ENCODE results near the gene ARL10.
"Not testable (repeated sequence)": the region's sequence is repeated elsewhere in the genome, so short reads cannot be mapped to it uniquely, and the experiment has no call there.

The ARL10 gene

GRCh38 chr5:176389135-176390123 is 24.1 kb downstream of the ARL10 start:
- no peak for DNase-seq (ENCODE audit: low spot score)

DNA sequence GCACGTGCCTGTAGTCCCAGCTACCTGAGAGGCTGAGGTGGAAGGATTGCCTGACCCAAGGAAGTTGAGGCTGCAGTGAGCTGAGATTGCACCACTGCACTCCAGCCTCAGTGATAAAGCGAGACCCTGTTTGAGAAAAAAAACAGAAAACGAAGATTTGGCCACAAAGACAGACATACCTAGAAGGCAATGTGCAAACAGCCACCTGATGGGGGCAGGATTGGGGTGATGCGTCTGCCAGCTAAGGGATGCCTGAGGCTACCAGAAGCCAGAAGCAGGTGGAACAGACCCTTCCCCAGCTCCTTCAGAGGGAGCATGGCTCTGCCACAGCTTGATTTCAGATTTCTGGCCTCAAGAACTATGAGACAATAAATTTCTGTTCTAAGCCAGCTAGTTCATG is 26.2 kb downstream of the ARL10 start:
- no peak for DNase-seq (ENCODE audit: low spot score)

GRCh38 chr5:176391999-176392398 is 26.7 kb downstream of the ARL10 start:
- DNase-seq (ENCODE audit: low spot score), result no peak

DNA sequence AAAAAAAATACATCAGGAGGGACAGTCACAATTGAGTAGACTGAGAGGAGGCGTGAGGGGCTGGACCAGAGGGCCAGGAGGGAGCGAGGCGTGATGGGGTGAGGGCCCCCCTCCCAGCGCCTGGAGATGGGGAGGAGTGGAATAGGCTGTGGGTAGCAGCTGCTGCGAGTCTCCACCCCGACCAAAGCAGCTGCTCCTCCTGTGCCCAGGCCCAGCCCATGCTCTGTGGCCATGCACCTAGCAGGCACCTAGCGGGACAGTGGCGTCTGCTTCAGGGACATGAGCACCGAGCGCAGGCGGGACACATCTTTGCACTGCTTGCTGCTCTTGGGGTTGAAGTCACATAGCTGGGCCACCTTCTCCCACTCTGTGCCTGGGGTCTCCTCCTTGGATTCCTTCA is 27.2 kb downstream of the ARL10 start:
- DNase-seq (ENCODE audit: low spot score), result no peak

- no peak for DNase-seq (ENCODE audit: low spot score)
These were observed 28.8 kb downstream of the ARL10 start for GRCh38 chr5:176394096-176394495.

- DNase-seq (ENCODE audit: low spot score), result no peak
These were observed 29.8 kb downstream of the ARL10 start for GRCh38 chr5:176394881-176395675.

GRCh38 chr5:176396330-176396729 is 31.0 kb downstream of the ARL10 start:
- DNase-seq (ENCODE audit: low spot score), result no peak

- DNase-seq (ENCODE audit: low spot score), result no peak
These were observed 32.6 kb downstream of the ARL10 start for GRCh38 chr5:176397736-176398420.

GRCh38 chr5:176400382-176401156 is 35.3 kb downstream of the ARL10 start:
- no peak for DNase-seq (ENCODE audit: low spot score)

DNA sequence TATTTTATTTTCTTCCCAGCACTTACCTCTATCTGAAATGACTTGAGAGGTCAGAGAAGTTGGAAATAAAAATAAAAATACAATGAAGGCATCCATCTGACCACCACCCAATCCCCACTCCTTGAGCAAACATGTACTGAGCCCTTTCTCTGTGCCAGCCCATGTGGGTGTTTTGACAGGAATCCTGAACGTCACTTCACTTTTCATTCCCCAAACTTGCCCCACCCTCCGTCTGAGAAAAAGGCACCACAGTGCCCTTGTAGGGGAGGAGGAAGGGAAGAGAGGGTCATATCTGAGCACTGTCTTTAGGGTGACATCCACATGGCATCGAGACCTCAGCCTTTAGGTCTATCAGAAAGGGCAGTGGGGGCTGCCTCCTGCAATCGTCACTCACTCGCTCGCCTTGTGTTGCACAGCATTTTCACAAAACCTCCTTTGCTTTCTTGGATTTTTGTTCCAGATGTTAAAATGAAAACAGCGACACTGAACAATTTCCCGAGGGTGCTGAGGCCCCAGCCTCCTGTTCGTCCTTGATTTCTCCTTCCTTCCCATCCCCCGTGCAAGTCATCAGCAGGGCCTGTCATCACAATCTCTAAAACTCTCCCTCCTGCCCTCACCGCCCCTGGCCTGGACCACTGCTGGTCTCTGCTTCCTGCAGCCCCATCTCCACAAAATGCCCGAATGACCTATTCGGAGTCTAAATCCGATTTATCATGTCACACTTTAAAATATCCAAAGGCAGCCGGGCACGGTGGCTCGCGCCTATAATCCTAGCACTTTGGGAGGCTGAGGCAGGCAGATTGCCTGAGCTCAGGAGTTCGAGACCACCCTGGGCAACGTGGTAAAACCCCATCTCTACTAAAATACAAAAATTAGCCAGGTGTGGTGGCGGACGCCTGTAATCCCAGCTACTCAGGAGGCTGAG is 36.3 kb downstream of the ARL10 start:
- DNase-seq (ENCODE audit: low spot score), result no peak

- DNase-seq (ENCODE audit: low spot score), result no peak
These were observed 40.6 kb downstream of the ARL10 start for GRCh38 chr5:176405656-176406435.

DNA sequence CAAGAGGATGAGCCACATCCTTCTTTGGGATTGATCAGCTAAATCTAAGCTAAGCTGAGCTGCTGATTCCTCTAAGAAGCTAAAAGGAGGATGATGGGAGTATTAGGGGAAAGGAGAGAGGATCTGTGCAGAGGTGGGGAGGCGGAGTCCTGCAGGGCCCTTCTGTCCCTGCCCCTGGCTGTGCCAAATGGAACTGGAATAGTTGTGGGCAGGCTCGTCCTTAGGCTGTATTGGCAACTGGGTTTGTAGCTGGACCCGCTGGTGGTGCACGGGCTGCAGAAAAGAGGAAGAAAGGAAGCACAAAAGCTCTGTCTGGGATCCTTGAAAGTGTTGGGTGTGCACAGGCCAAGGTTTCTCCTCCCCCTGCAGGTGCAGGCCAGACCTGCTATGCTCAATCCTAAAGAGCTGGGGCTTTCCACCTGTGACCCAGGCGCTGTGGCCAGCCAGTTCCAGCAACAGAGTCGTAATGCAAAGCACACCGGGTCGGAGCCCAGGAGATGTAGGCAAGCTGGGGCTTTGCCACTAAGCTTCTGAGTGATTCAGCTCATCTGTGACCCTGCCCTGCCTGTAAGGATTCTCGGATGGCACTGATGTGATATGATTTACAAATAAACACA is 41.3 kb downstream of the ARL10 start:
- no peak for DNase-seq (ENCODE audit: low spot score)

DNA sequence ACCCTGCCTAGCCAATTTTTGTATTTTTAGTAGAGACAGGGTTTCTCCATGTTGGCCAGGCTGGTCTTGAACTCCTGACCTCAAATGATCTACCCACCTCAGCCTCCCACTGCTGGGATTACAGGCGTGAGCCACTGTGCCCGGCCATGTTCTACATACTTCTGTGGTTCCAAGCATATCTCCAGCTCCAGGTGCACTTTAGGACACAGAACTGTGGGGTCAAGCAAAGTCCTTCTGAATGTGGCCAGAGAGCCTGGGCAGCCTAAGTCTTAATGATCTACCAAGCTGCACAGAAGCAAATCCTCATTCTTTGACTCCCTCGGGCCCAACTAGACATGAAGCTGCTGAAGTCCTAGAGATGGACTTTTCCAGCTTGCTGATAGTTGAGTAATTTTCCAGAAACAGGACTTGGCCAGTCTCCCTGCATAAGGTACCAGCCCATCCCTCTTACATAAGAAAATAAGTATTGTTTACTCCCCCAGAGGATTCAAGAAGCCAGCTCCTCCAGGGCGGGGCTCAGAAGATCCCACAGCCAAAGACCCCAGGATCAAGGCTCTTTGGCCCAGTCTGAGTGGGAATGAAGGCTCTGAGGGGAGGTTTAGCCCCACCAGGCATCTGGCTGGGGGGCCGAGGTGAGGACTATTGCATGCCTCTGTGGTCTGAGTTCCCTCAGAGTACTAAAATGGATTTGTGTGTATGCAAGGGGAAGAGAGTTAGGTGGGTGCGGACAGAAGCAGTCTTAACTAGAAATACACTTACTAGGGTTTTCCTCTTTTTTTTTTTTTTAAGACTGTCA is 42.4 kb downstream of the ARL10 start:
- DNase-seq (ENCODE audit: low spot score), result peak; percentile 48

DNA sequence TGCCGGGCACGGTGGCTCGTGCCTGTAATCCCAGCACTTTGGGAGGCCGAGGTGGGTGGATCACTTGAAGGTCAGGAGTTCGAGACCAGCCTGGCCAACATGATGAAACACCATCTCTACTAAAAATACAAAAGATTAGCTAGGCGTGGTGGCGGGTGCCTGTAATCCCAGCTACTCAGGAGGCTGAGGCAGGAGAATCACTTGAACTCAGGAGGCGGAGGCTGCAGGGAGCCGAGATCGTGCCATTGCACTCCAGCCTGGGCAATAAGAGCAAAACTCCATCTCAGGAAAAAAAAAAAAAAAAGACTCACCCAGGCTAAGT is 42.9 kb downstream of the ARL10 start:
- DNase-seq (ENCODE audit: low spot score), result not testable (repeated sequence)

GRCh38 chr5:176408590-176408989 is 43.3 kb downstream of the ARL10 start:
- no peak for DNase-seq (ENCODE audit: low spot score)

DNA sequence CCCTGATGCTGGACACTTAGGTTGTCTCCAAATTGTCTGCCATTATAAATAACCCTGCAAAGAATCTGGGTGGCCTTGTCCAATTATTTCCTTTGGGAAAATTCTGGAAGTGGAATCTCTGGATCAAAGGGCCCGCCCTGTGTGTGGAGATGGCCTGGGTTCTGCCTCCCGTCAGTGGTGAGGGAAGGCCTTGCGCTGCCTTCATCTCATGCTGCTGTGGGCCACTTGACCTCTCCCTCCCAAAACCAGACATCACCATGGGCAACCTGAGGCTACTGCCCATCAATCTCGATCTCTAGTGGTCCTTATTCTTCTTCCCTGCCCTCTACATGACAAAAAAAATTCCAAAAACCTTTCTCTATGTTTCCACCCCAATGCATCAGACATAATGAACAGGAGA is 44.5 kb downstream of the ARL10 start:
- DNase-seq (ENCODE audit: low spot score), result no peak

- DNase-seq (ENCODE audit: low spot score), result no peak
These were observed 45.3 kb downstream of the ARL10 start for GRCh38 chr5:176410486-176411180.

All from AG20443 (cell line).